Breast epithelium (tissue), 3 donors: Measurements from ENCODE around the gene HAGH.

Experiments
- CTCF ChIP-seq, 3 donors: fragments of 450-650 bp; IDR thresholded peaks; one replicate each; pipeline ENCODE4 v1.5.1; 2016 to 2017; ENCODE audit warnings: antibody characterized with exemption in 3 of 3, mild to moderate bottlenecking in 3 of 3, moderate library complexity in 3 of 3
- POLR2A ChIP-seq: fragments of 450-650 bp; IDR thresholded peaks from one replicate; pipeline ENCODE4 v1.6.1; 2016; ENCODE audit warnings: antibody characterized with exemption, mild to moderate bottlenecking, moderate library complexity

GRCh38 chr16:1766701-1767100 lies 59.9 kb downstream of the HAGH start:
- TF ChIP-seq CTCF (IDR thresholded peaks at IDR 0.05) (no peak), POLR2A (no peak)
